Upper lobe of left lung (tissue), 6 donors: Measurements from ENCODE around the gene MPO. TPM values are rescaled to one million over a fixed set of nuclear protein-coding genes. Genes with fewer than 3 reads are reported as not detected.

Source experiments
- ATAC-seq, 2 donors: fragments of 200-7000 bp; cut with Tn5 transposase; one replicate each; pipeline ENCODE4 v1.9.1; 2022; ENCODE audit warnings: mild to moderate bottlenecking in 2 of 2, moderate library complexity in 2 of 2; ENCODE audit not compliant: low FRiP score in 2 of 2
- DNase-seq, 2 donors: peaks; one replicate each; pipeline ENCODE4 v3.0.0-alpha.2; 2019 to 2020
- H3K27ac ChIP-seq, 4 donors: fragments of 200-600 bp; sonication (generic); one replicate each; pipeline ENCODE4 v1.5.1; 2016 to 2019
- H3K27me3 ChIP-seq, 4 donors: fragments of 200-600 bp; sonication (generic); one replicate each; pipeline ENCODE4 v1.5.1; 2017 to 2019
- H3K36me3 ChIP-seq, 4 donors: fragments of 200-600 bp; sonication (generic); one replicate each; pipeline ENCODE4 v1.5.1; 2016 to 2019
- H3K4me1 ChIP-seq, 4 donors: fragments of 200-600 bp; sonication (generic); one replicate each; pipeline ENCODE4 v1.5.1; 2018 to 2019
- H3K4me3 ChIP-seq, 4 donors: fragments of 200-600 bp; sonication (generic); one replicate each; pipeline ENCODE4 v1.5.1; 2017 to 2019; ENCODE audit warnings: mild to moderate bottlenecking in 2 of 4, moderate library complexity in 1 of 4
- H3K9me3 ChIP-seq, 4 donors: fragments of 200-600 bp; sonication (generic); one replicate each; pipeline ENCODE4 v1.5.1; 2018 to 2019
- EP300 ChIP-seq, 4 donors: sonication (generic); formaldehyde crosslinking; IDR thresholded peaks; one replicate each; pipeline ENCODE4 v1.5.1; 2017; ENCODE audit warnings: antibody characterized with exemption in 4 of 4, control low read depth in 2 of 4
- POLR2A ChIP-seq, 4 donors: fragments of 450-650 bp; IDR thresholded peaks; one replicate each; pipeline ENCODE4 v1.5.1; 2016 to 2017; ENCODE audit warnings: antibody characterized with exemption in 4 of 4, mild to moderate bottlenecking in 2 of 4
- POLR2AphosphoS5 ChIP-seq, 2 donors: sonication (generic); formaldehyde crosslinking; IDR thresholded peaks; one replicate each; pipeline ENCODE4 v1.5.1; 2017; ENCODE audit warnings: antibody characterized with exemption in 2 of 2
- WGBS, 2 donors: methylation state at CpG; one replicate each; pipeline ENCODE4 v1.1.5; 2017 to 2018; 5-methylcytosine and 5-hydroxymethylcytosine counted together
- total RNA-seq, 6 donors: library from RNA; depleted of rRNA in 4 of 6; stranded (reverse); fragments of >200 nt in 4 of 6; gene quantifications; one replicate each; pipeline versions ENCODE4 v1.1.0 to v1.2.1, GENCODE V29; 2016 to 2021
- TF ChIP-seq, protein P1 (sequence below), 6 experiments: fragments of 450-650 bp in 4 of 6; fragments of 200-600 bp in 2 of 6; sonication (generic) in 2 of 6; IDR thresholded peaks; one replicate each; pipeline ENCODE4 v1.5.1; 2016 to 2019; ENCODE audit warnings: antibody characterized with exemption in 6 of 6
- donor health status: DM: no; HTN: no; CAD: no; lungs with moderate emphysema.
- donor health status: DM: no; HTN: yes; CAD: no; lungs with severe emphysema.

MPO gene
- total RNA-seq, 6 donors from 2014 or later, result 0.71 to 4.6 (median 1.0) TPM

DNA sequence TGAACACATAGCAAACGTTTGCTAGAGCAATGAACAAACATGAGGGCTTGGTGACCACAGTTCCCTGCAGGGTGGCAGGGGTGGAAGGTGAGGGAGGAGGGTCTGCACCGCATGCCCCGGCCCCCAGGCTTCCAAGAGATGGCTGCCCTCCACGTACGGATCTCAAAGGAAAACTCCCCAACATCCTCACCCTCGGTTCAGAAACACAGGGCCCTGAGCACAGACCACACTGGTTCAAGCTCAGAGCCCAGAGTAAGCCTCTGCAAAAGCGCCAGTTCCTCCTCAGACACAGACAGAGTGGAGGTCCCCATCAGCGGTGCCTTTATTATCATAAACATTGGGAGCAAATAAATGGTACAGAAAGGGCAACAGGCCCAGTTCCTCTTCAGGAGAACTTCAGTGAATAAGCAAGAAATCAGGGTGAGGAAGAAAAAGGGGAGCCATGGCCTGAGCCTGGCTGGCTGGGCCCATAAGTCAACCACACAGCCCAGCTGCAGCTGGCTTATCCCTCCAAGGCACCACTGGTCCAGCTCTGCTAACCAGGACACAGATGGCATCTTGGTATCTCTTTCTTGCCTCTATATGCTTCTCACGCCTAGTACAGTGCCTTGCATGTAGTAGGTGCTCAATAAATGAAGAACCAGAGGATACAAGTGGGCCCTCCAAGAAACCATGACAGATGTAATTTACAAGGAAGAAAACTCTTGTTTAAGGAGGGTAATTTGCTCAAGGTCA is 11.0 kb downstream of the MPO start:
- TF ChIP-seq EP300 (IDR thresholded peaks at IDR 0.05) (no peak), POLR2A (IDR thresholded peaks at IDR 0.05) (no peak), POLR2AphosphoS5 (IDR thresholded peaks at IDR 0.05) (no peak)
- TF ChIP-seq, protein P1, sequence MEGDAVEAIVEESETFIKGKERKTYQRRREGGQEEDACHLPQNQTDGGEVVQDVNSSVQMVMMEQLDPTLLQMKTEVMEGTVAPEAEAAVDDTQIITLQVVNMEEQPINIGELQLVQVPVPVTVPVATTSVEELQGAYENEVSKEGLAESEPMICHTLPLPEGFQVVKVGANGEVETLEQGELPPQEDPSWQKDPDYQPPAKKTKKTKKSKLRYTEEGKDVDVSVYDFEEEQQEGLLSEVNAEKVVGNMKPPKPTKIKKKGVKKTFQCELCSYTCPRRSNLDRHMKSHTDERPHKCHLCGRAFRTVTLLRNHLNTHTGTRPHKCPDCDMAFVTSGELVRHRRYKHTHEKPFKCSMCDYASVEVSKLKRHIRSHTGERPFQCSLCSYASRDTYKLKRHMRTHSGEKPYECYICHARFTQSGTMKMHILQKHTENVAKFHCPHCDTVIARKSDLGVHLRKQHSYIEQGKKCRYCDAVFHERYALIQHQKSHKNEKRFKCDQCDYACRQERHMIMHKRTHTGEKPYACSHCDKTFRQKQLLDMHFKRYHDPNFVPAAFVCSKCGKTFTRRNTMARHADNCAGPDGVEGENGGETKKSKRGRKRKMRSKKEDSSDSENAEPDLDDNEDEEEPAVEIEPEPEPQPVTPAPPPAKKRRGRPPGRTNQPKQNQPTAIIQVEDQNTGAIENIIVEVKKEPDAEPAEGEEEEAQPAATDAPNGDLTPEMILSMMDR (IDR thresholded peaks at IDR 0.05), result no peak
- no peaks in the 10 kb centered on the region for H3K9me3 ChIP-seq
- no peak overlapping the region for H3K4me3 ChIP-seq
- H3K27ac ChIP-seq, result no peak overlapping the region
- ATAC-seq, result no peak
- no peak for DNase-seq
- no peaks in the 10 kb centered on the region for H3K27me3 ChIP-seq
- H3K4me1 ChIP-seq, result no peaks in the 10 kb centered on the region
- 71 to 72% methylated on average over 8 to 9 of the region's 9 CpGs for WGBS, 2 donors
- H3K36me3 ChIP-seq, result no peaks in the 10 kb centered on the region

DNA sequence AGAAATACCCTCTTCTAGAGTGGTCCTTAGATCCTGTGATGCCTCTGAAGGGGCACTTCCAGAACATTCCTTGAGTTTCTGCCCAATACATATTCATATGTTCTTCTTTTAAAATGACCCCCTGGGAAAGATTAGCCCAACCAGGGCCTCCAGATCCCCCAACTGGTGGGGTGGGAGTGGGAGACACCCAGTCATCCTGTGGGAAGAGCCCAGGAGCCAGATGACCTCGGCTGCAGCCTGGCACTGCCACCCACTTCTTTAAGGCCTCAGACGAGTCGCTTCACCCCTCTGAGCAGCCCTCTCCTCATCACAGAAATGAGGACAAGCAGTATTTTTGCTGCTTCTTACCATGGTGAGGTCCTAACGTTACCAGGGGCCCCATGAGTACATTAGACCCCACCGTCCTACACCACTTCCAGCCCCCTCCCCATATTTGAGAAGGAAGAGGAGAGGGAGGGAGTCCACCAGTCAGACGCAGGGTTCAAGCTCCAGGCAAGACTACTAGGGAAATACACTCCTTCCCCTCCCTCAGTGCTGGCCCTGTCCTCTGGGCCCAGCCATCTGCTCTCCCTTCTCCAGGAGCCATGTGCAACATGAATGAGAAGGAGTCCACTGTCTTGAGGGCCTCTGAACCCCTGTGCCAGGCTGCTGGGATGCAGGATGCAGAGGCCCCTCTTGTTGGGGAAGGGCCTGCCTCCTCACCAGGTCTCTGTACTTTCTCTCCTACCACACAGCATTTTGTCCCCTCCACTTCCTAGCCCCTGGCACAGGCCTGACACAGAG is 11.8 kb downstream of the MPO start:
- Histone ChIP-seq H3K4me1 (no peaks in the 10 kb centered on the region), H3K27me3 (no peaks in the 10 kb centered on the region), H3K9me3 (no peaks in the 10 kb centered on the region), H3K27ac (no peak overlapping the region), H3K4me3 (no peak overlapping the region), H3K36me3 (no peaks in the 10 kb centered on the region)
- TF ChIP-seq, protein P1 (IDR thresholded peaks at IDR 0.05), result no peak
- TF ChIP-seq POLR2A (IDR thresholded peaks at IDR 0.05), result no peak
- TF ChIP-seq EP300 (IDR thresholded peaks at IDR 0.05), result no peak
- no peak for TF ChIP-seq POLR2AphosphoS5 (IDR thresholded peaks at IDR 0.05)
- DNase-seq, result no peak
- ATAC-seq, result no peak
- 65 to 78% methylated on average over 4 to 6 of the region's 6 CpGs for WGBS, 2 donors

DNA sequence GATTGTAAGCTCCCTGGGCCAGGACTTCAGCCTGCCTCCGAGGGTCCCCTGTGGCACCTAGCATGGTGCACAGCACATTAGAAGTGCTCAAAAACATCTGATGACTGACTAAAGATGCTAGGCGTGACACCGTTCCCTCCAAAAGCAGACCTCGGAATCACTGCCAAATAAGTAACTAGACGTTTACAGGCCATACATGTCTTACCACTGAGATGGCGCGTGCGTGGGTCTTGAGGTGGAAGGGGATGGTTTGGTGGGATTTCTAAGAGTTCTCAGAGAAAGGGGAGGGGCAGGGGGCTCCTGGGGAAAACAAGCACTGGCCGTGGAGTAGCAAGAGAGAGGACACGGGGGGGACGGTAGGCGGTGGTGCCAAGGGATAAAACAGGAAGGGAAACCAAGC is 12.4 kb downstream of the MPO start:
- no peak for DNase-seq
- H3K9me3 ChIP-seq, result no peaks in the 10 kb centered on the region
- TF ChIP-seq POLR2AphosphoS5 (IDR thresholded peaks at IDR 0.05), result no peak
- TF ChIP-seq, protein P1 (IDR thresholded peaks at IDR 0.05), result no peak
- TF ChIP-seq EP300 (IDR thresholded peaks at IDR 0.05), result no peak
- TF ChIP-seq POLR2A (IDR thresholded peaks at IDR 0.05), result no peak
- no peak overlapping the region for H3K27ac ChIP-seq
- H3K27me3 ChIP-seq, result no peaks in the 10 kb centered on the region
- H3K36me3 ChIP-seq, result no peaks in the 10 kb centered on the region
- no peaks in the 10 kb centered on the region for H3K4me1 ChIP-seq
- no peak for ATAC-seq
- no peak overlapping the region for H3K4me3 ChIP-seq
- WGBS, 2 donors, result 76 to 77% methylated on average over 12 of the region's 12 CpGs

DNA sequence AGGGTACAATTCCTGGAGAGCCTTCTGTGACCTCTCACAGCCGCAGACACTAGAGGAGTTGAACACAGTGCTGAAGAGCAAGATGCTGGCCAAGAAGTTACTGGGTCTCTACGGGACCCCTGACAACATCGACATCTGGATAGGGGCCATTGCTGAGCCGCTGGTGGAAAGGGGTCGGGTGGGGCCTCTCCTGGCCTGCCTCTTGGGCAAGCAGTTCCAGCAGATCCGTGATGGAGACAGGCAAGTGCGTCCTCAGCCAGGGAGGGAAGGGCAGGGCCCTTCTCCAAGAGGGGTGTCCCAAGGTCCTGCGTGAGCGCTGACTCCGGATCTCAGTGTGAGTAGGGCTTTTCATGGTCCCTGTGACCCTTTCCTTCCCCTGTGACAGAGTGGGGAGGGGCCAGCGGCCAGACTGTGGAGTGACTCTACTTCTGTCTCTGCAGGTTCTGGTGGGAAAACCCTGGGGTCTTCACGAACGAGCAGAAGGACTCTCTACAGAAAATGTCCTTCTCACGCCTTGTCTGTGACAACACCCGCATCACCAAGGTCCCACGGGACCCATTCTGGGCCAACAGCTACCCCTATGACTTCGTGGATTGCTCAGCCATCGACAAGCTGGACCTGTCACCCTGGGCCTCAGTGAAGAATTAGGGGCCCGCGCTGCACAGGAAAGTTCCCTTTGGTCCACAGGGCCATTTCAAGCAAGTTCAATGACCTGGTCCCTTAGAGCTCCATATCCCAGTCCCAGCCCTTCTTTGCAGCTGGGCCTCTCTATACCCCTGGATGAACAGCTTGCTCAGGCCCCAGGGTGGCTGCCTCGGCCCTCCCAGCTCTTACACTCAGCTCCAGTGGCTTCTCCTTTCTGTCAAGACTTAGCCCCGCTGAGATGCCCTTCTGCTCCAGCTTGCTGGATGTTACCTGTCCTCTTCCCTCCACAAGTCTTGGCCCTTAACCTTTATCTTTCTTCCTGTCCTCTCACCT is 13.1 kb downstream of the MPO start:
- Histone ChIP-seq H3K4me1 (no peaks in the 10 kb centered on the region), H3K4me3 (no peak overlapping the region), H3K36me3 (no peaks in the 10 kb centered on the region), H3K27me3 (no peaks in the 10 kb centered on the region), H3K9me3 (no peaks in the 10 kb centered on the region), H3K27ac (no peak overlapping the region)
- TF ChIP-seq POLR2AphosphoS5 (IDR thresholded peaks at IDR 0.05), result no peak
- TF ChIP-seq POLR2A (IDR thresholded peaks at IDR 0.05), result no peak
- TF ChIP-seq, protein P1 (IDR thresholded peaks at IDR 0.05), result no peak
- no peak for TF ChIP-seq EP300 (IDR thresholded peaks at IDR 0.05)
- ATAC-seq (no peak), DNase-seq (no peak)
- WGBS, 2 donors, result 69 to 75% methylated on average over 14 to 19 of the region's 22 CpGs
